Measurements from ENCODE around the gene PTPRM.

DNA sequence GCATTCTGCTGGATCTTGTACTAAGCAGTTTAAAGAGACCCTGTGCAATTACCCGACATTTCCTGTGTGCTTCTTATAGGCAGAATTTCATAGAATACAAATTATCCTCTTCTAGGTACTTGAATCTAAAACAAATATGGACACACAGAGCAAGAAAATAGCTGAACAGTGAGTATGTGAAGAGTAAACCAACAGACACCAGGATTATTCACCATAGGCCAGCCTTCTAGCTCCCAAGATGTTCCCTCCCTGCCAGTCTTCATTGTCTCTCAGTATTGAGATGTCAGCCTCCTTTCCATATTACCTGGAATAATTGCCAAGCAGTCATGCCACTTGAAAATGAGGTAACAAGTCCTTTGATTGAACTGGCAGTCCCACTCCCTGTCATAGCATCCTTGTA lies 187.1 kb downstream of the PTPRM start:
- TF ChIP-seq SUZ12 (IDR thresholded peaks at IDR 0.05; ENCODE audit: extremely low read depth, insufficient read depth, insufficient read length) (no peak), YY1 (IDR thresholded peaks at IDR 0.05; ENCODE audit: insufficient read depth, insufficient read length) (no peak), ZNF274 (IDR thresholded peaks at IDR 0.05; ENCODE audit: low read depth, low read length) (no peak)
